Fibroblast of lung (primary cell): ENCODE data around the gene CROCC2.

Experiments
- CTCF ChIP-seq, 2 donors: IDR thresholded peaks in 1 of 2; conservative IDR thresholded peaks in 1 of 2; 1 replicate in 1 of 2; 2 replicates in 1 of 2; pipeline ENCODE4 v1.5.1; 2011 to 2012; ENCODE audit warnings: low read length in 2 of 2, control low read depth in 1 of 2, inconsistent platforms in 1 of 2, low read depth in 1 of 2, mild to moderate bottlenecking in 1 of 2
- EZH2 ChIP-seq: IDR thresholded peaks from 2 replicates; pipeline ENCODE4 v1.5.1; 2012; ENCODE audit warnings: low read length, control low read depth, mild to moderate bottlenecking; ENCODE audit errors: missing control alignments

- TF ChIP-seq CTCF (conservative IDR thresholded peaks at IDR 0.05 in 1 of 2, IDR thresholded peaks at IDR 0.05 in 1 of 2; ENCODE audit: low read depth in 1 of 2, low read length in 2 of 2) (no peak), EZH2 (no peak)
Observed at GRCh38 chr2:240917684-240918257, 11.6 kb downstream of the CROCC2 start.
